Heart left ventricle (tissue), 16 donors: ENCODE results near the gene MTX2. TPM values are rescaled to one million over a fixed set of nuclear protein-coding genes. Genes with fewer than 3 reads are reported as not detected.

Source experiments
- ATAC-seq, 4 donors: fragments of 200-7000 bp; cut with Tn5 transposase; one replicate each; pipeline ENCODE4 v1.9.1; 2020 to 2022; ENCODE audit warnings: moderate library complexity in 4 of 4, mild to moderate bottlenecking in 3 of 4, moderate number of reproducible peaks in 1 of 4
- DNase-seq, 5 donors: peaks; one replicate each; pipeline ENCODE4 v3.0.0-alpha.2; 2020
- H3K27ac ChIP-seq, 12 donors: fragments of 200-600 bp; sonication (generic) in 4 of 12; one replicate each; pipeline versions ENCODE4 v1.5.0 to v1.8.0; 2016 to 2022; ENCODE audit warnings: mild to moderate bottlenecking in 2 of 12
- H3K27me3 ChIP-seq, 9 donors: fragments of 200-600 bp; sonication (generic) in 2 of 9; one replicate each; pipeline versions ENCODE4 v1.5.1 to v1.8.0; 2016 to 2022; ENCODE audit warnings: mild to moderate bottlenecking in 3 of 9
- H3K36me3 ChIP-seq, 9 donors: fragments of 200-600 bp; sonication (generic) in 2 of 9; one replicate each; pipeline versions ENCODE4 v1.5.0 to v1.8.0; 2018 to 2022; ENCODE audit warnings: mild to moderate bottlenecking in 2 of 9
- H3K4me1 ChIP-seq, 12 donors: fragments of 200-600 bp; sonication (generic) in 4 of 12; one replicate each; pipeline versions ENCODE4 v1.5.0 to v1.8.0; 2016 to 2022; ENCODE audit warnings: mild to moderate bottlenecking in 3 of 12
- H3K4me3 ChIP-seq, 12 donors: fragments of 200-600 bp; sonication (generic) in 4 of 12; one replicate each; pipeline versions ENCODE4 v1.5.0 to v1.8.0; 2017 to 2022; ENCODE audit warnings: mild to moderate bottlenecking in 9 of 12, moderate library complexity in 4 of 12
- H3K9me3 ChIP-seq, 12 donors: fragments of 200-600 bp; sonication (generic) in 4 of 12; one replicate each; pipeline versions ENCODE4 v1.5.0 to v1.8.0; 2016 to 2022; ENCODE audit warnings: mild to moderate bottlenecking in 1 of 12
- CTCF ChIP-seq, 12 donors: fragments of 200-600 bp; sonication (generic) in 4 of 12; IDR thresholded peaks; one replicate each; pipeline versions ENCODE4 v1.5.0 to v1.8.0; 2018 to 2022; ENCODE audit warnings: antibody characterized with exemption in 12 of 12, mild to moderate bottlenecking in 5 of 12
- POLR2A ChIP-seq, 2 donors: fragments of 450-650 bp; IDR thresholded peaks; one replicate each; pipeline ENCODE4 v1.6.1; 2017; ENCODE audit warnings: antibody characterized with exemption in 2 of 2, mild to moderate bottlenecking in 2 of 2, moderate library complexity in 2 of 2
- WGBS, 4 donors: extraction: QIAGEN DNeasy Blood & Tissue Kit in 2 of 4; methylation state at CpG; one replicate each; pipeline versions ENCODE4 v1.1.5 to v1.1.7; 2013 to 2018; 5-methylcytosine and 5-hydroxymethylcytosine counted together
- intact Hi-C, 10 donors: fragments of 100-400 bp; cut with DNase I; formaldehyde crosslinking; loops; one replicate each; pipeline versions ENCODE4 v1.11.1 to v1.14.2; 2022
- polyA plus RNA-seq, 2 donors: library from polyadenylated mRNA; stranded (reverse); fragments of 200-250 nt; gene quantifications; one replicate each; pipeline ENCODE4 v1.2.3, GENCODE V29; 2013
- total RNA-seq, 9 donors: library from RNA; depleted of rRNA in 2 of 9; stranded (reverse); fragments of >200 nt in 2 of 9; fragmentation: NEBNext Ultra II Directional in 3 of 9; extraction: Animal tissue kit (Norgen Biotek cat#: 25700) in 3 of 9; gene quantifications; one replicate each; pipeline versions ENCODE4 v1.1.0 to v1.2.4, GENCODE V29; 2016 to 2023
- donor health status: ischemic (EF 13 %, LVEDD 7.1; RV severe dilation, severe dysfunction).
- donor health status: healthy with polysubstance abuse.
- donor health status: DM: no; HTN: yes; CAD: no.
- donor health status: DM: no; HTN: no; CAD: no.
- donor health status: ischemic (EF 25% LVEDD 6.9; RV normal size, moderate dysfunction).
- donor health status: ischemic (EF 25% LVEDD 5.7; RV mildly dilated, moderate dysfunction).
- donor health status: healthy.
- donor health status: DM: yes; HTN: yes; CAD: no.
- donor health status: ischemic (EF 35%, LVEDD 5.7; RV mildly dilated, moderate dysfunction).
- donor health status: nonischemic (EF 11% LVEDD 7.7; RV severe dilation, severe dysfunction).
- donor health status: DM: yes; HTN: yes; CAD: no.
- donor health status: PGD.
- donor health status: ischemic (EF 29% LVEDD 5.4; RV normal size, mild dysfunction).
- donor health status: nonischemic (EF 23%, LVEDD 6.1; RV moderate dilation, normal function).

Gene MTX2
- total and polyA plus RNA-seq, 11 donors: 37.6 to 79.7 (median 44.7) TPM

GRCh38 chr2:176272870-176273459, 3.7 kb downstream of the MTX2 start:
- Histone ChIP-seq H3K9me3 (no peaks in the 10 kb centered on the region), H3K27me3 (no peaks in the 10 kb centered on the region), H3K36me3 (no peaks in the 10 kb centered on the region), H3K4me3 (no peak overlapping the region), H3K4me1 (peaks cover 0 to 40% (median 15%) of the 10 kb centered on the region in 12 donors), H3K27ac (no peak overlapping the region)
- TF ChIP-seq POLR2A (IDR thresholded peaks at IDR 0.05) (no peak), CTCF (IDR thresholded peaks at IDR 0.05) (no peak)
- no peak for DNase-seq
- WGBS, 4 donors: 90 to 95% (median 91%) methylated on average over 4 of the region's 4 CpGs
- no peak for ATAC-seq
- intact Hi-C loops: loop anchor here in 4 of 10 donors (5.0 to 10.0 kb wide), 4 partner anchors 122 to 282 kb away; no protein-coding TSS in a partner anchor

GRCh38 chr2:176278927-176279326, 9.7 kb downstream of the MTX2 start:
- Histone ChIP-seq H3K36me3 (no peaks in the 10 kb centered on the region), H3K9me3 (no peaks in the 10 kb centered on the region), H3K27me3 (no peaks in the 10 kb centered on the region), H3K4me1 (peaks cover 0 to 28% (median 11%) of the 10 kb centered on the region in 12 donors), H3K27ac (no peak overlapping the region), H3K4me3 (no peak overlapping the region)
- intact Hi-C loops: loop anchor here in 2 of 10 donors (10.0 kb wide), 2 partner anchors 116 to 276 kb away; no protein-coding TSS in a partner anchor
- TF ChIP-seq POLR2A (IDR thresholded peaks at IDR 0.05): no peak
- no peak for TF ChIP-seq CTCF (IDR thresholded peaks at IDR 0.05)
- no peak for ATAC-seq
- DNase-seq: no peak
- WGBS, 4 donors: 96 to 100% (median 97%) methylated on average over 1 of the region's 1 CpG

- ATAC-seq (no peak), DNase-seq (no peak)
- Histone ChIP-seq H3K27ac (no peak overlapping the region), H3K27me3 (no peaks in the 10 kb centered on the region), H3K4me3 (no peak overlapping the region), H3K36me3 (no peaks in the 10 kb centered on the region), H3K4me1 (peaks cover 0 to 24% (median 11%) of the 10 kb centered on the region in 12 donors), H3K9me3 (no peaks in the 10 kb centered on the region)
- WGBS, 4 donors: 71 to 96% (median 91%) methylated on average over 3 of the region's 3 CpGs
- intact Hi-C loops: no loop called here
- TF ChIP-seq CTCF (IDR thresholded peaks at IDR 0.05): no peak
- no peak for TF ChIP-seq POLR2A (IDR thresholded peaks at IDR 0.05)
Measured at GRCh38 chr2:176280156-176280555, 10.9 kb downstream of the MTX2 start.

GRCh38 chr2:176280867-176281658, 11.8 kb downstream of the MTX2 start:
- Histone ChIP-seq H3K27me3 (no peaks in the 10 kb centered on the region), H3K9me3 (no peaks in the 10 kb centered on the region), H3K4me3 (no peak overlapping the region), H3K36me3 (no peaks in the 10 kb centered on the region), H3K4me1 (peaks cover 0 to 18% (median 9%) of the 10 kb centered on the region in 12 donors), H3K27ac (no peak overlapping the region)
- intact Hi-C loops: no loop called here
- no peak for TF ChIP-seq CTCF (IDR thresholded peaks at IDR 0.05)
- TF ChIP-seq POLR2A (IDR thresholded peaks at IDR 0.05): no peak
- ATAC-seq (peak in 1 of 4 donors; percentile 14), DNase-seq (no peak)
- WGBS, 4 donors: 74 to 80% (median 76%) methylated on average over 3 of the region's 3 CpGs
